MCF 10A (cell line): ENCODE data around the gene PAFAH1B2. TPM values are rescaled to one million over a fixed set of nuclear protein-coding genes. Genes with fewer than 3 reads are reported as not detected.

ENCODE experiments used
- BruUV-seq: library from RNA; stranded (reverse); fragments of 400-500 nt; replicated peaks from 2 replicates; lab custom pipeline; 2021; lab: Mats Ljungman, UMichigan
- CTCF ChIA-PET: fragments of 300-600 bp; sonication (Branson Sonifier 250); formaldehyde crosslinking; extraction: SDS; loops from one replicate; lab custom pipeline; 2021; ENCODE audit warnings: antibody characterized with exemption, inconsistent platforms; lab: Yijun Ruan, JAX
- POLR2A ChIA-PET: fragments of 300-600, 350-650 bp; sonication (Branson Sonifier 250); formaldehyde crosslinking; extraction: SDS; loops from one replicate; lab custom pipeline; 2020; ENCODE audit warnings: antibody characterized with exemption, inconsistent platforms; lab: Yijun Ruan, JAX
- DNase-seq: peaks from one replicate; pipeline ENCODE4 v3.0.0-alpha.2; 2018; ENCODE audit not compliant: unreplicated experiment
- H3K27ac Mint-ChIP-seq: one replicate; pipeline ENCODE4 v1.8.0; 2022; ENCODE audit warnings: mild to moderate bottlenecking, low read depth, mixed read lengths; ENCODE audit not compliant: unreplicated experiment
- H3K27me3 Mint-ChIP-seq: one replicate; pipeline ENCODE4 v1.8.0; 2022; ENCODE audit warnings: mixed read lengths; ENCODE audit not compliant: insufficient read depth, unreplicated experiment
- H3K36me3 Mint-ChIP-seq: one replicate; pipeline ENCODE4 v1.8.0; 2022; ENCODE audit warnings: mild to moderate bottlenecking, moderate library complexity, mixed read lengths; ENCODE audit not compliant: insufficient read depth, unreplicated experiment
- H3K4me1 Mint-ChIP-seq: one replicate; pipeline ENCODE4 v1.8.0; 2022; ENCODE audit warnings: mixed read lengths; ENCODE audit not compliant: insufficient read depth, unreplicated experiment
- H3K4me3 Mint-ChIP-seq: one replicate; pipeline ENCODE4 v1.8.0; 2022; ENCODE audit warnings: mild to moderate bottlenecking, moderate library complexity, mixed read lengths; ENCODE audit not compliant: unreplicated experiment
- H3K9me3 Mint-ChIP-seq: one replicate; pipeline ENCODE4 v1.8.0; 2022; ENCODE audit warnings: mixed read lengths; ENCODE audit not compliant: unreplicated experiment
- intact Hi-C: fragments of 100-400 bp; cut with micrococcal nuclease; formaldehyde crosslinking; loops from 2 replicates; pipeline ENCODE4 v1.14.1; 2022
- total RNA-seq: library from RNA; stranded (reverse); gene quantifications from 2 replicates; pipeline ENCODE4 v1.2.3, GENCODE V29; 2022
- TF ChIP-seq, protein P1 (sequence below): fragments of 200-600 bp; IDR thresholded peaks from one replicate; pipeline ENCODE4 v1.8.0; 2022; ENCODE audit warnings: antibody characterized with exemption, mild to moderate bottlenecking; ENCODE audit not compliant: unreplicated experiment

PAFAH1B2 gene
- total RNA-seq, 1 experiment from 2014 or later, result 146 TPM

DNA sequence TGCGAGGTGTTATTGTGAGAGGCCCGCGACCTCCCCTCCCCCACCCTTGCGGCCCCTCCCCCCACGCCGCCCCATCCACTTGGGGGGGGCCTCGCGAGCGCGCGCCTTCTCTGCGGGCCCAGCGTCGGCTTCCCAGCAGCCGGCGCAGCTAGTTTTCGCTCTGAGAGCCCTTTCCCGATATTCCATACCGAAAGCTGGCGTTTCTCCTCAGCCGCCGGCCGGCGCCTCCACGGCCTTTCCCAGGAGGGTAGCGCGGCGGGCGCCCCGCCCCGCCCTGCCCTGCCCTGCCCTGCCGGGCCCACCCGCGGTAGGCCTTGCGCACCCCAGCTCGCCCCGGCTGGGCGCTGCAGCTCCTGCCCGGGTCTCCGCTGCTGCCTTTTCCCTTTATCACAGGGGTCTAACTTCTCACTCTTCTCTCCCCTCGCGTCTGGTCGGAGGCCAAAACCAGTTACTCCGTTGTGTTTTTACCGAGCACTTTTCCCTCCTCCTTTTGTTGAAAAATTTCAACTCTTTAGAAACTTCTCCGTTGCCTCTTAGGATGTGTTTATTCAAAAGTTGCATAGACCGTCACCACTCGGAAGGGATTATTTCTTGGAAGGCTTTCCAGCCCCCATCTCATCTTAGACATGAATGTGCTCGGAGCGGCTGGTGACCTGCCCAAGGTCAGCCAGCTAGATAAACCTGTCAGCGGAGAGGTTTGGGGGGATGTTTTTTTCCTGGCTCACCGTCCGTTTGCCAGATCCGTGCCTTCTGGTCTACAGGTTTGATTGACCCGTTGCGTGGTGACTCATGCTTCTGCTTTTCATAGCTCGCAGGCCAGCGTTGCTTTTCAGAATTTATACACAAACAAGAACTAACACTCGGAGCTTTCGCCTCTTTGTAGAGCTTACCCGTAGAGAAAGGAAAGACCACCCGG is 648 bp downstream of the PAFAH1B2 start:
- Mint-ChIP-seq H3K36me3 (peaks cover 38% of the 10 kb centered on the region), H3K4me1 (peaks cover 11% of the 10 kb centered on the region), H3K9me3 (no peaks in the 10 kb centered on the region), H3K27me3 (no peaks in the 10 kb centered on the region), H3K27ac (peak overlapping the region; percentile 82), H3K4me3 (peak overlapping the region; percentile 96)
- ChIA-PET CTCF (interaction anchor here (0.5 to 1.7 kb wide), 11 partner anchors 12 to 368 kb away, joined by 3 to 6 read pairs (median 3); partner anchors contain the start of gene SIDT2), POLR2A (interaction anchor here (0.7 to 6.2 kb wide), 44 partner anchors 7 to 374 kb away, joined by 3 to 83 read pairs (median 6); partner anchors contain the start of genes BUD13, CEP164, PCSK7 and RNF214)
- intact Hi-C loops, result no loop called here
- TF ChIP-seq, protein P1, sequence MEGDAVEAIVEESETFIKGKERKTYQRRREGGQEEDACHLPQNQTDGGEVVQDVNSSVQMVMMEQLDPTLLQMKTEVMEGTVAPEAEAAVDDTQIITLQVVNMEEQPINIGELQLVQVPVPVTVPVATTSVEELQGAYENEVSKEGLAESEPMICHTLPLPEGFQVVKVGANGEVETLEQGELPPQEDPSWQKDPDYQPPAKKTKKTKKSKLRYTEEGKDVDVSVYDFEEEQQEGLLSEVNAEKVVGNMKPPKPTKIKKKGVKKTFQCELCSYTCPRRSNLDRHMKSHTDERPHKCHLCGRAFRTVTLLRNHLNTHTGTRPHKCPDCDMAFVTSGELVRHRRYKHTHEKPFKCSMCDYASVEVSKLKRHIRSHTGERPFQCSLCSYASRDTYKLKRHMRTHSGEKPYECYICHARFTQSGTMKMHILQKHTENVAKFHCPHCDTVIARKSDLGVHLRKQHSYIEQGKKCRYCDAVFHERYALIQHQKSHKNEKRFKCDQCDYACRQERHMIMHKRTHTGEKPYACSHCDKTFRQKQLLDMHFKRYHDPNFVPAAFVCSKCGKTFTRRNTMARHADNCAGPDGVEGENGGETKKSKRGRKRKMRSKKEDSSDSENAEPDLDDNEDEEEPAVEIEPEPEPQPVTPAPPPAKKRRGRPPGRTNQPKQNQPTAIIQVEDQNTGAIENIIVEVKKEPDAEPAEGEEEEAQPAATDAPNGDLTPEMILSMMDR, result no peak
- no TSS peak for BruUV-seq
- peak; percentile 79 for DNase-seq

DNA sequence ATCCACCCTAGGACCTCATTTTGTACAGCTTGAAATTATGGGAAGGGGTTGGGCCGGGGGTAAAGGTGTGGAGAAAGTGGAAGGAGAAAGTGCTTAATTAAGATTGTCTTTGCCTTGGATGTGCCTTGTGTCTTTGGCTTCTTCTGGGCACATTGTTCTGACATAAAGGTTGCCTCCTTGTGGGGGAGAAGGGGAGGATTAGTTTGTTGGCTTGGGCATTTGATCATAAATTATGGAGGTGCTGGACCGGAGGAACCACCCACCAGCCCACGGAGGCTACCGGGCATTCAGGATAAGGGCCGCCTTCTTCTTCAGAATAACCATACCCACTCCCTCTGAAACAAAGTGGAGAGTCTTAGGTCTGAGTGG is 1.3 kb downstream of the PAFAH1B2 start:
- DNase-seq, result peak; percentile 44
- TF ChIP-seq, protein P1, result no peak
- H3K9me3 Mint-ChIP-seq, result no peaks in the 10 kb centered on the region
- H3K27ac Mint-ChIP-seq, result peak overlapping the region; percentile 82
- H3K4me3 Mint-ChIP-seq, result peak overlapping the region; percentile 96
- CTCF ChIA-PET, result interaction anchor here (0.6 to 1.7 kb wide), 7 partner anchors 11 to 402 kb away, joined by 3 to 6 read pairs (median 3); partner anchors contain the start of gene SIDT2
- peaks cover 11% of the 10 kb centered on the region for H3K4me1 Mint-ChIP-seq
- intact Hi-C loops, result no loop called here
- H3K36me3 Mint-ChIP-seq, result peaks cover 45% of the 10 kb centered on the region
- BruUV-seq, result TSS peak; percentile 51
- H3K27me3 Mint-ChIP-seq, result no peaks in the 10 kb centered on the region
- POLR2A ChIA-PET, result interaction anchor here (0.6 to 6.2 kb wide), 21 partner anchors 10 to 373 kb away, joined by 3 to 83 read pairs (median 7); partner anchors contain the start of genes BUD13, CEP164, PCSK7 and RNF214

DNA sequence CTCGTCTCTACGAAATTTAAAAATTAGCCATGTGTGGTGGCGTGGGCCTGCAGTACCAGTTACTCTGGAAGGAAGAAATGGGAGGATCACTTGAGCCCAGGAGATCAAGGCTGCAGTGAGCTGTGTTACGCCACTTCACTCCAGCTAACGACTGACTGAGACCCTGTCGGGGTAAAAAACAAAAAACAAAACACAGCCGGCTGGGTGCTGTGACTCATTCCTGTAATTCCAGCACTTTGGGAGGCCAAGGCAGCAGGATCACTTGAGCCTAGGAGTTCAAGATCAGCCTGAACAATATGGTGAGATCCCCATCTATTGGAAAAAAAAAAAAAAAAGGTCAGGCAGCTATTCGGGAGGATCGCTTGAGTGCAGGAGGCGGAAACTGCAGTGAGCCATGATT is 2.4 kb downstream of the PAFAH1B2 start:
- Mint-ChIP-seq H3K4me1 (peaks cover 11% of the 10 kb centered on the region), H3K27me3 (no peaks in the 10 kb centered on the region), H3K4me3 (peak overlapping the region; percentile 96), H3K36me3 (peaks cover 56% of the 10 kb centered on the region), H3K9me3 (no peaks in the 10 kb centered on the region), H3K27ac (peak overlapping the region; percentile 82)
- CTCF ChIA-PET, result interaction anchor here (0.6 to 1.7 kb wide), 6 partner anchors 10 to 404 kb away, joined by 3 to 6 read pairs (median 4); no protein-coding TSS in a partner anchor
- TF ChIP-seq, protein P1, result no peak
- DNase-seq, result peak; percentile 64
- POLR2A ChIA-PET, result interaction anchor here (0.9 to 6.2 kb wide), 14 partner anchors 14 to 374 kb away, joined by 3 to 83 read pairs (median 4); partner anchors contain the start of genes BUD13, SIDT2 and ZPR1
- intact Hi-C loops, result no loop called here
- no TSS peak for BruUV-seq

DNA sequence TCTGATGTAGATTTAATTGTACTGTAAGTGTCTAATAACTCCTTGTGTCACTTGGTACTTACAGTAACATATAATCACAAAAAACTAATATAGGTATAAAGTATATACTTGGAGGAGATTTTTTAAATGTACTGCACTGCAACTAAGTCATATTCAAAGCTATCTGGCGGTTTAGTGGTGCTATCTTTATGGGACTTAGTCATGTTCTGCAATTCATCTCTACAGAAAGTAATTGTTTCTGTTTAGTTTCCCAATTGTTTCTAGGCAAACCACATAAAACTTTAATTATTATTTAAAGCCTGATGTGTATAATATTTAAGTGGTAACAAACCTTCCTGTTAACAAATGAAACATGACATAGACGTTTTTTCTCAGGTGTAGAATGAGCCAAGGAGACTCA is 8.0 kb downstream of the PAFAH1B2 start:
- Mint-ChIP-seq H3K9me3 (no peaks in the 10 kb centered on the region), H3K36me3 (peaks cover 85% of the 10 kb centered on the region), H3K27ac (no peak overlapping the region), H3K27me3 (no peaks in the 10 kb centered on the region), H3K4me1 (no peaks in the 10 kb centered on the region), H3K4me3 (no peak overlapping the region)
- intact Hi-C loops, result no loop called here
- BruUV-seq, result no TSS peak
- ChIA-PET CTCF (interaction anchor here (0.7 to 0.9 kb wide), 2 partner anchors 26 to 281 kb away, joined by 3 to 4 read pairs; no protein-coding TSS in a partner anchor), POLR2A (interaction anchor here (1.4 kb wide), 1 partner anchor 8 kb away, joined by 5 read pairs; the partner anchor contains the start of gene PAFAH1B2)
- DNase-seq, result no peak
- TF ChIP-seq, protein P1, result no peak
